ENCODE data around the gene SP6. TPM values are rescaled to one million over a fixed set of nuclear protein-coding genes. Genes with fewer than 3 reads are reported as not detected.
A peak's percentile ranks its signal among the peaks of the same experiment; 100 is the strongest.

Gene SP6
- total RNA-seq (ENCODE audit: unreplicated experiment): 30.7 TPM
- long read RNA-seq, partial matches to known transcripts: 0 of 1 reads
- long read RNA-seq, other reads (novel, unspliced or antisense): 0 of 1 reads

DNA sequence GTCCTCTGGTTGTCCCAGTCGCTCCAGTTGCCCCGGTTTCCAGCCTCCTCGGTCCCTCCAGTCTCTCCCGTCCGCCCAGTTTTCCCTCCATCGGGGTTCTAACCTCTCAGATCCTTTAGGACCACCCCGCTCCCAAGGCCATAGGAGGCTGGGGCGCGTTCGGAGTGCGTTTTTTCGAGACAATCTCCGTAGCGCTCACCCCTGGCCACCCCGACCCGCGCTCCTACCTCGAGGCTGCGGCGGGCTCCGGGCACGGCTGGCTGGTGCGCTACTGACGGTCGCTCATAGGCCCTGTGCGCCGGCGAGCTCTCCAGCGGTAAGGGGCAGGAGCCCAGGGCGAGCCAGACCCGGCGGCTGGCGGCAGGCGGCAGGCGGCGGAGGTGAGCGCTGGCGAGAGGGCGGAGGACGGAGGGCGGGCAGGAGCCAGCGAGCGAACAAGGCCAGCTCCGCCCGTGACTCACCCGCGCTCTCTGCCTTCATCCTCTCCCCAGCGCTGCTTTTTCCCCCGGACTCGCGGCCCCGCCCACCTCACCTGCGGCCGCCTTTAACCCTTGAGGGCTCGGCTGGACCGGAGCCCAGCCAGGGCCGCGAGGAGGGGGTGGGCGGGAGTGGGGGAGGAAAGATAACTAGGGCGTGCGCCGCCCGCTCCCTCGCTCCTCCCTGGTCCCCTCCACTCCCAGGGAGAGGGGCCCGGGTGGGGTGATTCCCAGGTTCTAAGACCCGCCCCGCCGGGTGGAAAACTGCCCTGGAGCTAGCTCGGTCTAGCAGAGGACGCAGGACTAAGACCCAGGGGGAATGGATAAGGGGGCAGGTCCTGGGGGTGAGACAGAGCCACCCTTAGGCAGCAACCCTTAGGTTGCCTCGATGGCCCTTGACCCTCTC is at the start of gene SP6:
Gene SP6, minus strand, starts transcription at position 472 of the 882 bp plus-strand sequence. CDS start 2,734 bp downstream, outside the sequence.
- H3K36me3 Mint-ChIP-seq (ENCODE audit: low read depth, unreplicated experiment): peaks cover 12% of the 10 kb centered on the region
- peaks cover 11% of the 10 kb centered on the region for H3K27me3 Mint-ChIP-seq (ENCODE audit: unreplicated experiment)
- peaks cover 66% of the 10 kb centered on the region for H3K4me1 Mint-ChIP-seq (ENCODE audit: unreplicated experiment)
- peak within 1 kb of the TSS; percentile 93 for H3K4me3 Mint-ChIP-seq (ENCODE audit: unreplicated experiment)
- peak within 1 kb of the TSS; percentile 54 for H3K27ac Mint-ChIP-seq (ENCODE audit: unreplicated experiment)
- TF ChIP-seq, protein P1, sequence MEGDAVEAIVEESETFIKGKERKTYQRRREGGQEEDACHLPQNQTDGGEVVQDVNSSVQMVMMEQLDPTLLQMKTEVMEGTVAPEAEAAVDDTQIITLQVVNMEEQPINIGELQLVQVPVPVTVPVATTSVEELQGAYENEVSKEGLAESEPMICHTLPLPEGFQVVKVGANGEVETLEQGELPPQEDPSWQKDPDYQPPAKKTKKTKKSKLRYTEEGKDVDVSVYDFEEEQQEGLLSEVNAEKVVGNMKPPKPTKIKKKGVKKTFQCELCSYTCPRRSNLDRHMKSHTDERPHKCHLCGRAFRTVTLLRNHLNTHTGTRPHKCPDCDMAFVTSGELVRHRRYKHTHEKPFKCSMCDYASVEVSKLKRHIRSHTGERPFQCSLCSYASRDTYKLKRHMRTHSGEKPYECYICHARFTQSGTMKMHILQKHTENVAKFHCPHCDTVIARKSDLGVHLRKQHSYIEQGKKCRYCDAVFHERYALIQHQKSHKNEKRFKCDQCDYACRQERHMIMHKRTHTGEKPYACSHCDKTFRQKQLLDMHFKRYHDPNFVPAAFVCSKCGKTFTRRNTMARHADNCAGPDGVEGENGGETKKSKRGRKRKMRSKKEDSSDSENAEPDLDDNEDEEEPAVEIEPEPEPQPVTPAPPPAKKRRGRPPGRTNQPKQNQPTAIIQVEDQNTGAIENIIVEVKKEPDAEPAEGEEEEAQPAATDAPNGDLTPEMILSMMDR (IDR thresholded peaks at IDR 0.05; ENCODE audit: unreplicated experiment): no peak
- DNase-seq (ENCODE audit: low spot score): peak; percentile 70
- no peaks in the 10 kb centered on the region for H3K9me3 Mint-ChIP-seq (ENCODE audit: unreplicated experiment)

DNA sequence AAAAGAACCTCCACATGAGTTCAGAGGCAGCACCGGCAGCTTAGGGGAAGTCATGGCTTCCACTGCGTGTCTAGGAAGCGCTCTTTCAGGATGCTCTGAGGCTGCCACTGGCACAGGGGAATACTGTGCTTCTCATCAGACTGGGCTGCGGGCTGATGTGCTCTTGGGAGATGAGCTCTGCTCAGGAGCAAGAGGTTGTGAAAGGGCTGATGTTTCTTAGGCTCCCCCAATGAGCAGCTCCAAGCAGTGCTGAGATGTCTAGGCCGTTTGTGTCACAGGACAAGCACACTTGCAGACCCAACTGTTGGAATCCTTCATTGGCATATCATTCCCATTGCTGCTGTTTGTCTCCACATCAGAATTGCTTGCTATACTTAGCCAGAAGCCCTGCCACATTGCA is 48.7 kb upstream of the SP6 start:
- Mint-ChIP-seq H3K4me3 (ENCODE audit: unreplicated experiment) (no peak overlapping the region), H3K36me3 (ENCODE audit: low read depth, unreplicated experiment) (peaks cover 25% of the 10 kb centered on the region), H3K27me3 (ENCODE audit: unreplicated experiment) (peaks cover 8% of the 10 kb centered on the region), H3K9me3 (ENCODE audit: unreplicated experiment) (no peaks in the 10 kb centered on the region), H3K4me1 (ENCODE audit: unreplicated experiment) (peaks cover 12% of the 10 kb centered on the region), H3K27ac (ENCODE audit: unreplicated experiment) (no peak overlapping the region)
- no peak for DNase-seq (ENCODE audit: low spot score)
- TF ChIP-seq, protein P1 (IDR thresholded peaks at IDR 0.05; ENCODE audit: unreplicated experiment): no peak

DNA sequence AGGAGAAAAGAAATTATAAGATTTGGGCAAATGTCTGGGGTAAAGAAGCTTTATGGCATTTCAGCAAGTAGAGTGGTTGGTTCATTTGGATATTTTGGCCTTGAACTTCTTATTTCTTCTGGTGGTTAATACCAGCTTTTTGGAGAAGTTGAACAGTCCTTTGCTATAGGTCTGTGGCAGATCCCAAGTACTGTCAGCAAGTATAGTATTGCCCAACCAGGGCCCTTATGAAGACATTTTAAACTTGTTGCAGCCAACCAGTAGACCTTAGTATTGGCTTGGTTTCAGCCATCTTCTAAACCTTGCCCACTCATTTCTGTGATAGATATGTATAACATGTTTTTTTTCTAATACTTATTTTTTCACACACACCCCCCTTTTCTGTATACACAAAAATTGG is 47.3 kb upstream of the SP6 start:
- peaks cover 23% of the 10 kb centered on the region for H3K4me1 Mint-ChIP-seq (ENCODE audit: unreplicated experiment)
- H3K9me3 Mint-ChIP-seq (ENCODE audit: unreplicated experiment): no peaks in the 10 kb centered on the region
- no peak overlapping the region for H3K27ac Mint-ChIP-seq (ENCODE audit: unreplicated experiment)
- H3K36me3 Mint-ChIP-seq (ENCODE audit: low read depth, unreplicated experiment): peaks cover 21% of the 10 kb centered on the region
- TF ChIP-seq, protein P1 (IDR thresholded peaks at IDR 0.05; ENCODE audit: unreplicated experiment): no peak
- H3K4me3 Mint-ChIP-seq (ENCODE audit: unreplicated experiment): no peak overlapping the region
- H3K27me3 Mint-ChIP-seq (ENCODE audit: unreplicated experiment): peaks cover 10% of the 10 kb centered on the region
- no peak for DNase-seq (ENCODE audit: low spot score)

DNA sequence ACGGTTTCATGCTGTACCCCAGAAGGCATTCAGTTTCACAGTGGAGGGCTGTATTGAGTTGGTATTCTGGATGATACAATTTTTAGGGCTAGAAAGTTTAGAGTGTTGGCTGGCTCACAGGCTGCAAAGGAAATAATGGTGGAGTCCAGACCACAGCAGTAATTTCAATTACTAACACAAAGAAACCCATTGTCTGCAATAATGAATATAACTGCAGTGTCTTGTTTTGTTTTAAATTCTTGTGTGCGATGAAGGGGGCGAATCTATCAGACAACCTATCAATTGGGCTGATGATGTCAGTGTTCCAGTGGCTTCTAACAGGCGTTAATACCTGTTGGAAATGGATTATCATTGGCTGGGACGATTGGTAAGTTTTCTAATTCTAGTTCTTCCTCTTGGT is 46.6 kb upstream of the SP6 start:
- TF ChIP-seq, protein P1 (IDR thresholded peaks at IDR 0.05; ENCODE audit: unreplicated experiment): no peak
- peaks cover 23% of the 10 kb centered on the region for H3K4me1 Mint-ChIP-seq (ENCODE audit: unreplicated experiment)
- H3K27me3 Mint-ChIP-seq (ENCODE audit: unreplicated experiment): peaks cover 10% of the 10 kb centered on the region
- H3K27ac Mint-ChIP-seq (ENCODE audit: unreplicated experiment): no peak overlapping the region
- H3K4me3 Mint-ChIP-seq (ENCODE audit: unreplicated experiment): peak overlapping the region; percentile 91
- no peak for DNase-seq (ENCODE audit: low spot score)
- no peaks in the 10 kb centered on the region for H3K9me3 Mint-ChIP-seq (ENCODE audit: unreplicated experiment)
- peaks cover 17% of the 10 kb centered on the region for H3K36me3 Mint-ChIP-seq (ENCODE audit: low read depth, unreplicated experiment)
